Activated T-cell treated with anti-CD3 and anti-CD28 coated beads, Interleukin-2, amount 50 U/mL, for 24 hours (primary cell): ENCODE results near the gene MGRN1.
A peak's percentile ranks its signal among the peaks of the same experiment; 100 is the strongest.
"Not testable (repeated sequence)": the region's sequence is repeated elsewhere in the genome, so short reads cannot be mapped to it uniquely, and the experiment has no call there.

Experiments
- DNase-seq: peaks from one replicate; pipeline ENCODE4 v3.0.0-alpha.2; 2020
- H3K27ac Mint-ChIP-seq: 2 replicates; pipeline ENCODE4 v1.8.0; 2020; ENCODE audit warnings: mild to moderate bottlenecking, mixed read lengths
- H3K27me3 Mint-ChIP-seq: 2 replicates; pipeline ENCODE4 v1.8.0; 2020; ENCODE audit warnings: mixed read lengths
- H3K36me3 Mint-ChIP-seq: 2 replicates; pipeline ENCODE4 v1.8.0; 2020; ENCODE audit warnings: low read depth, mixed read lengths
- H3K4me1 Mint-ChIP-seq: 2 replicates; pipeline ENCODE4 v1.8.0; 2020; ENCODE audit warnings: low read depth, mixed read lengths
- H3K4me3 Mint-ChIP-seq: 2 replicates; pipeline ENCODE4 v1.8.0; 2020; ENCODE audit warnings: mild to moderate bottlenecking, moderate library complexity, mixed read lengths
- H3K9me3 Mint-ChIP-seq: 2 replicates; pipeline ENCODE4 v1.8.0; 2020; ENCODE audit warnings: mixed read lengths

The MGRN1 gene

GRCh38 chr16:4648917-4649316 lies 24.3 kb downstream of the MGRN1 start:
- Mint-ChIP-seq H3K4me3 (no peak overlapping the region), H3K27ac (peak overlapping the region; percentile 52)

DNA sequence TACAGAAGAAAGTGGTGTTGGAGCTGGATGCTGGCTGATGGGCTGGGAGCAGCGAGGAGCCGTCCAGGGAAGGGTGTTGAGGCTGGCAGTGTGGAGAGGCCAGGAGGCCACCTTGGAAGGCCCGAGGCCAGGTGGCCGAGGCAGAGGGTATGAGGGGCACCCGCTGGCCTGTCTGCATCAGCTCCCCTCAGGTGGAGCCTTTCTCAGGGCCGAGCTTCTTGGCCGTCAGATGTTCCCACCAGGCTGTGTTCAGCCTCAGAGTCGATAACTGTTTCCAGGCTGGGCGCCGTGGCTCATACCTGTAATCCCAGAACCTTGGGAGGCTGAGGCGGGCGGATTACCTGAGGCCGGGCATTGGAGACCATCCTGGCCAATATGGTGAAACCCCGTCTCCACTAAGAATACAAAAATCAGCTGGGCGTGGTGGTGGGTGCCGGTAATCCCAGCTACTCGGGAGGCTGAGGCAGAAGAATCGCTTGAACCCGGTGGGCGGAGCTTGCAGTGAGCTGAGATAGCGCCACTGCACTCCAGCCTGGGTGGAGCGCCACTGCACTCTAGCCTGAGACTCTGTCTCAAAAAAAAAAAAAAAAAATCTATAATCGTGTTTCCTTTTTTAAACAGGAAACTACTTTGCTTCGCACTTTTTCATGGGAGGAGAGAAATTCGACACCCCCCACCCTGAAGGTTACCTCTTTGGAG lies 25.3 kb downstream of the MGRN1 start:
- Mint-ChIP-seq H3K27me3 (no peaks in the 10 kb centered on the region), H3K9me3 (no peaks in the 10 kb centered on the region), H3K27ac (peak overlapping the region; percentile 11), H3K4me1 (peaks cover 41% of the 10 kb centered on the region), H3K36me3 (peaks cover 67% of the 10 kb centered on the region), H3K4me3 (no peak overlapping the region)
- DNase-seq, result no peak

More at GRCh38 chr16:4648917-4649316, 24.3 kb downstream of the MGRN1 start:
- H3K36me3 Mint-ChIP-seq, result peaks cover 58% of the 10 kb centered on the region
- no peaks in the 10 kb centered on the region for H3K27me3 Mint-ChIP-seq
- no peak for DNase-seq
- H3K9me3 Mint-ChIP-seq, result no peaks in the 10 kb centered on the region
- peaks cover 41% of the 10 kb centered on the region for H3K4me1 Mint-ChIP-seq

GRCh38 chr16:4650443-4651074 lies 25.9 kb downstream of the MGRN1 start:
- peak; percentile 83 for DNase-seq
- H3K27ac Mint-ChIP-seq, result peak overlapping the region; percentile 11
- peaks cover 70% of the 10 kb centered on the region for H3K36me3 Mint-ChIP-seq
- H3K9me3 Mint-ChIP-seq, H3K4me3 Mint-ChIP-seq, H3K27me3 Mint-ChIP-seq: not testable (repeated sequence)
- peaks cover 37% of the 10 kb centered on the region for H3K4me1 Mint-ChIP-seq

DNA sequence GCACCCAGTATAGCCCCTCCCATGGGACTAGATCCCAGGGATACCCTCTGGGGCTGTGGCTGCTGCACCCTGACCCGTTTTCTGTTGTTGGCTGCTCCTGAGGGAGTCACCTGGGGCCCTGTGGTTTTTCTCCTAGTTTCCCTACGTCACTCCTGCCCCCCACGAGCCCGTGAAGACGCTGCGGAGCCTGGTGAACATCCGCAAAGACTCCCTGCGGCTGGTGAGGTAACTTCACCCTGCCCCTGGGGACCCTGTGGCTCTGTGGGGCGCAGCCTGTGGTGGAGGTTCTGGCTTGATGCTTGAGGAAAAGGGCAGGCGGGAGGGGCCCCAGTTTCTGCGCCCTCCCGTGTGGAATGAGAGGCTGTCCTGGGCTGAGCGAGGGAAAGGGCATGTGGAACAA lies 27.2 kb downstream of the MGRN1 start:
- Mint-ChIP-seq H3K27me3 (no peaks in the 10 kb centered on the region), H3K4me3 (no peak overlapping the region), H3K27ac (no peak overlapping the region), H3K9me3 (no peaks in the 10 kb centered on the region), H3K4me1 (peaks cover 26% of the 10 kb centered on the region), H3K36me3 (peaks cover 76% of the 10 kb centered on the region)
- no peak for DNase-seq

DNA sequence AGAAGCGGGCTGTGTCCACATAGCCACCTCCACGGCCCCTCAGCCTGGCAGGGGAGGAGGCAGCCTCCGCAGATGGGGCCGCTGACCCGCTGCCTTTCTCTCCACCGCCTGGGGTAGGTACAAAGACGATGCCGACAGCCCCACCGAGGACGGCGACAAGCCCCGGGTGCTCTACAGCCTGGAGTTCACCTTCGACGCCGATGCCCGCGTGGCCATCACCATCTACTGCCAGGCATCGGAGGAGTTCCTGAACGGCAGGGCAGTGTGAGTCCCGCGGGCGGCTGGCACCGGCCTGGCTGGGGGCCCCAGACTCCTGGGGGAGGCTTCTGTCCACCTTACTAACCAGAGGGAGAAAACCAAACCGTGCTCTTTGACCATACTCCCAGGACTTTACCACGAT lies 27.9 kb downstream of the MGRN1 start:
- Mint-ChIP-seq H3K4me1 (peaks cover 18% of the 10 kb centered on the region), H3K36me3 (peaks cover 80% of the 10 kb centered on the region), H3K9me3 (no peaks in the 10 kb centered on the region), H3K4me3 (no peak overlapping the region), H3K27ac (no peak overlapping the region), H3K27me3 (no peaks in the 10 kb centered on the region)
- no peak for DNase-seq

DNA sequence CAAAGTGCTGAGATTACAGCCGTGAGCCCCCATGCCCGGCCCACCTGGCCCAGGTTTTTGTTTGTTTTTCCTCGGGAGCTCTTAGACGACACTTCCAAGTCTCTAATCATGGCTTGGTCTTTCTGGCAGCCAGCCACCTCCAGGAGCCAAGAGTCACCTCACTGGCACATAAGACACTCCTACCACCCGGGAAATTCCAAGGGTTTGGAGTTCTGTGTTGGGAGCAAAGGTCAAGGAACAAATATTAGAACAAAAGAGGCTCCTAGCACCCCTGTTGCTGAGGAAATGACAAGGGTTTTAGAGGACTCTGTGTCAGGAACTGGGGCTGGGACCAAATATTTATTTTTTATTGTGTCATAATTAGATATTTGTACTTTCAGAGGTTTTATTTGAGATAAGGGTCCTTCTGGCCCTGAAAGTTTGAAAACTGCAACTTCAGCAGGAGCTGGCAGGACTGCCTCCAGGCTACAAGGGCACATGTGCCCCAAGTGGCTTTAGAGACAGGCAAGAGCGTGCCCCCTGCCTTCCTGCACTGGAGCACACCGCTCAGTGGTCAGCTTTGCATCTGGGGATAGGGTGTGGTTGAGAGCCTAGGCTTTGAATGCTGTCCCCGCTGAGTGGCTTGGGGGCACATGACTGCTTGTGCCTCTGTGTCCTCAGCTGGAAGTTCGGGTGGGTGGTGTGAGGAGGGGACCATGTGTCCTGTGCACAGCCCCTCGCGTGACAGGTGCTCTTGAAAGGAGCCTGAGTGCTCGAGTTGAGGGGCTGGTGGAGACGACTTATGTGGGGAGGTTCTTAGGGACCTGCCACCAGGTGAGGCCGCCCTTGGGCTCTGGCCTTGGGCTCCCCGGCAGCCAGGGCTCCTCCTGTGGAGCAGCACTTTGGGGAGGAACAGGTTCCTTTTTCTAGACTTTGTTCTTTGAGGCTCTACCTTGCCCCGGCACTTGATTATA lies 29.7 kb downstream of the MGRN1 start:
- H3K36me3 Mint-ChIP-seq, result peaks cover 85% of the 10 kb centered on the region
- H3K27me3 Mint-ChIP-seq, result no peaks in the 10 kb centered on the region
- H3K9me3 Mint-ChIP-seq, result no peaks in the 10 kb centered on the region
- peaks cover 19% of the 10 kb centered on the region for H3K4me1 Mint-ChIP-seq
- no peak overlapping the region for H3K27ac Mint-ChIP-seq
- no peak overlapping the region for H3K4me3 Mint-ChIP-seq
- DNase-seq, result no peak

DNA sequence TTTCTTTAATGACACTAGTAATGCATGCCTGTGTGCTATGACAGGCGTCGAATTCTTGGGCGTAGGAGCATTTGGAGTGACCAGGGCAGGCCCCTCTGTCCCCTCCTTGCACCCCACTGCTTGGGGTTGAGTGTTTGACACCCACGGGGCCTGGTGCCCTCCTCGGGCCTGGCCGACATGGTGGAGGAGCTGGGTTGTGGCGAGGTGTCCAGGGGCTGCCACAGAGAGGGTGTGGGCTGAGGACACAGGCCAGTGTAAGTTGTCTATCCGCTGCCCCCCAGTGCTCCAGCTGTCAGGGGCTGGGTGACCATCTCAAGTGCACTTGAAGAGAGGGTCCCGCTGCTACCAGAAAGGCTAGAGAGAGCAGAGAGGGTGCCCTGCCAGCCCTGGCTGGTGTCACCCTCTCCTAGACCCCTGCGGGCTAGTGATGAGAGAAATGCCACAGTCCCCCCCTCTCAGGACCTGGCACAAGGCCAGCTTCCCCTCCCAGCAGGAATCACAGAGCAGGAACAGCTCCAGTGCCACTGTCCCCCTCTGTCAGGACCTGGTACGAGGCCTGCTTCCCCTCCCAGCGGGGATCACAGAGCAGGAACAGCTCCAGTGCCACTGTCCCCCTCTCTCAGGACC lies 30.5 kb downstream of the MGRN1 start:
- no peak for DNase-seq
- Mint-ChIP-seq H3K9me3 (no peaks in the 10 kb centered on the region), H3K36me3 (peaks cover 88% of the 10 kb centered on the region), H3K27ac (no peak overlapping the region), H3K27me3 (no peaks in the 10 kb centered on the region), H3K4me1 (peaks cover 22% of the 10 kb centered on the region), H3K4me3 (no peak overlapping the region)

DNA sequence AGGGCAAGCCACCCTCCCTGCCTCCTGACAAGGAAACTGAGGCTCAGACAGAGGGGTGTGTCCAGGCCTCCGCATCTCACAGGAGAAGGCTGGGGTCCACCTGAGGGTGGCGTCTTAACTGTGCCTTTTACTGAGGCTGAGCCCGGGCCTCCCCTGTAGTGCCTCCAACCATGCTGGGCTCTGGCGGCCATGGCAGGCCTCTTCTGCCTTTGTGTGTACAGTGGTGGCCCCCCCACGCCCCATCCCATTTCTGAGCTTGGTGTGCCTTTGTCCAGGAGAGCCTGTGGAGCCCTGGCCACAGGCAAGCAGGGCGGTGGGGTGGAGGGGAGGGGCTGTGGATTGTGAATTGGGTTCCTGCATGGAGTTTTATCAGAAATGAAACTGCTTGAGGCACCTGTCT lies 31.2 kb downstream of the MGRN1 start:
- no peaks in the 10 kb centered on the region for H3K9me3 Mint-ChIP-seq
- peaks cover 24% of the 10 kb centered on the region for H3K4me1 Mint-ChIP-seq
- peak overlapping the region; percentile 9 for H3K27ac Mint-ChIP-seq
- no peak overlapping the region for H3K4me3 Mint-ChIP-seq
- H3K27me3 Mint-ChIP-seq, result no peaks in the 10 kb centered on the region
- H3K36me3 Mint-ChIP-seq, result peaks cover 80% of the 10 kb centered on the region
- no peak for DNase-seq

DNA sequence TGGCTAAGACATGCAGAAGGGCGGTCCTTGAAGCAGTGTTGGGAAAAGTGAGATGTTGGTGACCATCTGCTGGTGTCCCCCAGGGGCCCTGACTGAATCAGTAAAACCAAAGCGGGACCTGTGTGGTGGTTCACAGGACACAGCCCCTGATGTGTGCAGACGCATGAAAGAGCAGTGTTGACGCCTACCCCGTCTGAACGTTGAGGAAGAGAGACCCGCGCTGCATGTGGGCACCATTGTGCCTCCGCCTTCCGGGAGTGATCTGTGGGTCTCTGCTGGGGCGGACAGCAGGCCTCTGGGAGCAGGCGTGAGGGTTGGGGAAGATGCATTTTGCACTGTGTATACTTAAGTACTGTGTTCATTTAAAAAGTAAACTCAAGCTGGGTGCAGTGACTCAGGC lies 31.6 kb downstream of the MGRN1 start:
- H3K36me3 Mint-ChIP-seq, result peaks cover 76% of the 10 kb centered on the region
- H3K9me3 Mint-ChIP-seq, result no peaks in the 10 kb centered on the region
- H3K4me1 Mint-ChIP-seq, result peaks cover 29% of the 10 kb centered on the region
- no peak overlapping the region for H3K4me3 Mint-ChIP-seq
- DNase-seq, result no peak
- peak overlapping the region; percentile 9 for H3K27ac Mint-ChIP-seq
- H3K27me3 Mint-ChIP-seq, result no peaks in the 10 kb centered on the region

GRCh38 chr16:4656695-4657686 lies 32.4 kb downstream of the MGRN1 start:
- no peaks in the 10 kb centered on the region for H3K9me3 Mint-ChIP-seq
- H3K4me1 Mint-ChIP-seq, result peaks cover 36% of the 10 kb centered on the region
- H3K4me3 Mint-ChIP-seq, result no peak overlapping the region
- H3K27me3 Mint-ChIP-seq, result no peaks in the 10 kb centered on the region
- no peak for DNase-seq
- H3K36me3 Mint-ChIP-seq, result peaks cover 70% of the 10 kb centered on the region
- H3K27ac Mint-ChIP-seq, result no peak overlapping the region

DNA sequence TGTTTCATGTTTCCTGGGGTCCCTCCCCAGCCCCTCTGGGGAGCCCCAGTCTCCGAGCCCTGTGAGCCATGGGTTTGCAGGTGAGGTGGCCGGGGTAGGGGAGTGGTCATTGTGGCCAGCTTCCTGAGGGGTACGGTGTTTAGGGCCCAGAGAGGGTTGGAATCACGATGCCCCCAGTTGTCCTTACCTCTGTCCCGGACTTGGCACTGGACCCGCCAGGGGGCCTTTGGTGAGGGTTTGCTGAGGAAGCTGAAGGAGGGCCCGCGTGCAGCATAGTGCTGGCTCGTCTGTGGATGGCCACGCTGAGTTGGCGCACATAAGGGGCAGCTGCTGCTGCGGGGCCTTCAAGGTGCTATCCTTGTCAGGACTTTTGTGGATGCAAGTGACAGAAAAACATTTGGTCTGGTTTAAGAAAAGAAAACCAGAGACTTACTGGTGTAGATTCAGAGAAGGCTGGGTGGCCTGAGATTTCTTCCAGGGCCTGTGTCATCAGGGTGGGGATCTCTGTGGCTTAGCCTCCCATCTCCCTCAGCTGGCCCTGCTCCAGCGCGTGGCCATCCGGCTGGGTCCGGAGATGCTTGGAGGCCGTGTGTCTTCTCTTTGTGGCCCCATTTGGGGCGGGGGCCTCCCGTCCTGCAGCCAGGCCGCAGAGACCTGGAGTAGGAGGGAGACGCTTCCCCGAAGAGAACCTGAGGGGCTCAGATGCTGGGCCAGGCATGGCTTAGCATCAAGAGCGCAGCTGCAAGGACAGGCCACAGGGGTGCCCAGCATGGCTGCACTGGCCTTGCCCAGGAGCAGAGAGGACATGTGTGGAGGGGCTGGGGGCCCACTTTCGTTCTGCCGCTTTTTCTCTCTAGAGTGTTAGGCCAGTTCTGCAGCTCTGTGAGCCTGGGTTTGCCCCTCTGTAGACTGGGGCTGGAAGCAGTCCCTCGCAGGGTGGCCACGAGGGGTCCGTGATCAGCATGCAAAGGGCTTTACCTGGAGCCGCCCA lies 35.0 kb downstream of the MGRN1 start:
- no peaks in the 10 kb centered on the region for H3K9me3 Mint-ChIP-seq
- H3K27me3 Mint-ChIP-seq, result no peaks in the 10 kb centered on the region
- H3K27ac Mint-ChIP-seq, result peak overlapping the region; percentile 89
- H3K4me3 Mint-ChIP-seq, result no peak overlapping the region
- peaks cover 58% of the 10 kb centered on the region for H3K4me1 Mint-ChIP-seq
- H3K36me3 Mint-ChIP-seq, result peaks cover 64% of the 10 kb centered on the region
- no peak for DNase-seq

DNA sequence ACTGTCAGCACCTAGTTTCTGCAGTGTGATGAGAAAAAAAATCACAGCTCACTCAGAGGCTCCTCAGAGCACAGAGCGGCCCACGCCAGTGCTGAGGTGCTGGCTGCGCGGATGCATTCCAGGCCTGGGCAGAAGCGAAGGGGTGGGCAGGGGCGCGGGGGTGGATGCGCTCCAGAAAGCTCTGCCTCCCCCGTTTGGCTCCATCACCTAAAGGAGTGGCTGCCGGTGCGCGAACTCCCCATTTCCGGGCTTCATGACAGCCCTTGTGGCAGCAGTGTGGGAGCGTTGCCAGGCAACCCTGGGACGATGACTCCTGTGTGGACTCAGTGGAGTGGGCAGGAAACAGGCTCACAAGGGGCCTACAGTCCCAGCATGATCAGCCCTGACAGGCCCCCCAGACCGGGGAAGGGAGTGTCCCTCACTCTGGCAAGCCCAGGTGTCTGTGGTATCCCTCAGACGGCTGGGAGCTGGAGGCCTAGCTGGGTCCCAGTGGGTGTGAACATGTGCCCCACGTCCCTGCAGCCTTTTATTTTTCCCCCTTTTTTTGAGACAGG lies 35.9 kb downstream of the MGRN1 start:
- peak; percentile 87 for DNase-seq
- Mint-ChIP-seq H3K27me3 (no peaks in the 10 kb centered on the region), H3K4me1 (peaks cover 66% of the 10 kb centered on the region), H3K4me3 (no peak overlapping the region), H3K27ac (peak overlapping the region; percentile 89), H3K36me3 (peaks cover 61% of the 10 kb centered on the region), H3K9me3 (no peaks in the 10 kb centered on the region)
